Measurements from ENCODE around the gene RNPS1. TPM values are rescaled to one million over a fixed set of nuclear protein-coding genes. Genes with fewer than 3 reads are reported as not detected.

The RNPS1 gene
- polyA plus RNA-seq, 1 of the 3 experiments (the other 2 are of a cell fraction) = 277 TPM

DNA sequence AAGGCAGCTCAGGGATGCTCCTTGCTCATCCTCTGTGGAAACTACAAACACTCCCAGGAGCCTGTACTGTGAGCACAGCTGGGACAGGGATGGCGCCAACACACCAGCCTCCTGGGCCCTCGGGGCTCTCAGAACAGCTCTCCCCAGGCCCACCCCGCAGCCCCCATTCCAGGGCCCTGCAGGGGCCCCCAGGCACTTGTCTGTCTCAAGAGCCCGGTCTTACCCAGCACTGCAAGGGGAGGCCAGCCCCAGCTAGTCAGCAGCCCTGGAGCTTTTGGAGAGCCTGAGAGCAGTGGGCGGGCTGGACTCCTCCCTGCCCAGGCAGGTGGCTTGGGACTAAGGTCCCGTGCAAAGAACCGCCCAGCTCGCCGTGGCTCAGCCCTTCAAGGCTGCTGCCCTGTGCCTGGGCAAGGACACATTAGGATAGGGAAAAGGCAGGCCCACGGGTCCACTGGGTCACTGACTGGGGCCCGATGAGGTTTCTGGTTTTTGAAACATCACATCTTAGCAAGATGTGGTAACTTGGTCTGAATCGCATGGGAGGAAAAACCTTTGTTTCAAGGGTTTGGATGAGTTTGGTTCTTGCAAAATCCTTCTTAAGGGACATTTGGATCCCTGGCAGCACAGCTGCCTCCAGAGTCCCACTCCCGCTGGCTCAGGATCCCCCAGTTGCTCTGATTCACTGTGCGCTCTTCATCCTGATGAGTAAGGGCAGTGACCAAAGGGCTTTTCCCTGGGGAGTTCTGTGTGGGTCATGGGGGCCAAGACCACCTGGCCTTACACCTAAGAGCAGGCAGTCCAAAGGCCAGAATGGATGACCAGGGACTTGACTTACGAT, 28.9 kb downstream of the RNPS1 start:
- TF ChIP-seq JUND (IDR thresholded peaks at IDR 0.05) (peak; percentile 7; the same call in 1 of the 2 replicates), POLR2AphosphoS5 (IDR thresholded peaks at IDR 0.05; ENCODE audit: low read depth, low read length) (0 out of 2 replicates have a peak, but pooled peaks have one; percentile 3)
- TF ChIP-seq, protein P1, sequence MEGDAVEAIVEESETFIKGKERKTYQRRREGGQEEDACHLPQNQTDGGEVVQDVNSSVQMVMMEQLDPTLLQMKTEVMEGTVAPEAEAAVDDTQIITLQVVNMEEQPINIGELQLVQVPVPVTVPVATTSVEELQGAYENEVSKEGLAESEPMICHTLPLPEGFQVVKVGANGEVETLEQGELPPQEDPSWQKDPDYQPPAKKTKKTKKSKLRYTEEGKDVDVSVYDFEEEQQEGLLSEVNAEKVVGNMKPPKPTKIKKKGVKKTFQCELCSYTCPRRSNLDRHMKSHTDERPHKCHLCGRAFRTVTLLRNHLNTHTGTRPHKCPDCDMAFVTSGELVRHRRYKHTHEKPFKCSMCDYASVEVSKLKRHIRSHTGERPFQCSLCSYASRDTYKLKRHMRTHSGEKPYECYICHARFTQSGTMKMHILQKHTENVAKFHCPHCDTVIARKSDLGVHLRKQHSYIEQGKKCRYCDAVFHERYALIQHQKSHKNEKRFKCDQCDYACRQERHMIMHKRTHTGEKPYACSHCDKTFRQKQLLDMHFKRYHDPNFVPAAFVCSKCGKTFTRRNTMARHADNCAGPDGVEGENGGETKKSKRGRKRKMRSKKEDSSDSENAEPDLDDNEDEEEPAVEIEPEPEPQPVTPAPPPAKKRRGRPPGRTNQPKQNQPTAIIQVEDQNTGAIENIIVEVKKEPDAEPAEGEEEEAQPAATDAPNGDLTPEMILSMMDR (IDR thresholded peaks at IDR 0.05) = no peak
- Histone ChIP-seq H3K9me3 (no peaks in the 10 kb centered on the region), H3K27me3 (ENCODE audit: insufficient read depth) (no peaks in the 10 kb centered on the region), H3F3A (replicated peaks; ENCODE audit: insufficient read depth) (peaks cover 10% of the 10 kb centered on the region), H3K79me2 (ENCODE audit: insufficient read depth) (no peaks in the 10 kb centered on the region), H4K20me1 (ENCODE audit: insufficient read depth) (no peaks in the 10 kb centered on the region), H3K9ac (no peak overlapping the region), H3K36me3 (replicated peaks in 1 of 2; ENCODE audit: control insufficient read depth in 1 of 2, insufficient read depth in 2 of 2, low read length in 1 of 2) (peaks cover 8 to 32% of the 10 kb centered on the region in 2 experiments), H3K4me2 (no peak overlapping the region), H3K27ac (ENCODE audit: low read depth in 2 of 2, low read length in 1 of 2) (no peak overlapping the region), H3K4me1 (ENCODE audit: control insufficient read depth in 1 of 2, insufficient read depth in 2 of 2, low read depth in 1 of 2, low read length in 1 of 2) (peaks cover 0 to 3% of the 10 kb centered on the region in 2 experiments; a peak in 1 of 4 replicates), H2AFZ (ENCODE audit: low read depth) (no peak overlapping the region), H3K4me3 (ENCODE audit: low read depth in 2 of 2, low read length in 1 of 2) (no peak overlapping the region), H3K9me2 (no peaks in the 10 kb centered on the region)
- POLR2A ChIA-PET = interaction anchor here (1.0 to 1.9 kb wide), 2 partner anchors 8 to 12 kb away, joined by 3 to 5 read pairs; partner anchors contain the start of gene ECI1
- DNase-seq = peak; percentile 37
- 89% methylated on average over 7 of the region's 15 CpGs for WGBS (ENCODE audit: low lambda C conversion rate)
- CTCF ChIA-PET = interaction anchor here (0.9 to 1.2 kb wide), 2 partner anchors 13 to 236 kb away, joined by 5 read pairs; partner anchors contain the start of gene ECI1

DNA sequence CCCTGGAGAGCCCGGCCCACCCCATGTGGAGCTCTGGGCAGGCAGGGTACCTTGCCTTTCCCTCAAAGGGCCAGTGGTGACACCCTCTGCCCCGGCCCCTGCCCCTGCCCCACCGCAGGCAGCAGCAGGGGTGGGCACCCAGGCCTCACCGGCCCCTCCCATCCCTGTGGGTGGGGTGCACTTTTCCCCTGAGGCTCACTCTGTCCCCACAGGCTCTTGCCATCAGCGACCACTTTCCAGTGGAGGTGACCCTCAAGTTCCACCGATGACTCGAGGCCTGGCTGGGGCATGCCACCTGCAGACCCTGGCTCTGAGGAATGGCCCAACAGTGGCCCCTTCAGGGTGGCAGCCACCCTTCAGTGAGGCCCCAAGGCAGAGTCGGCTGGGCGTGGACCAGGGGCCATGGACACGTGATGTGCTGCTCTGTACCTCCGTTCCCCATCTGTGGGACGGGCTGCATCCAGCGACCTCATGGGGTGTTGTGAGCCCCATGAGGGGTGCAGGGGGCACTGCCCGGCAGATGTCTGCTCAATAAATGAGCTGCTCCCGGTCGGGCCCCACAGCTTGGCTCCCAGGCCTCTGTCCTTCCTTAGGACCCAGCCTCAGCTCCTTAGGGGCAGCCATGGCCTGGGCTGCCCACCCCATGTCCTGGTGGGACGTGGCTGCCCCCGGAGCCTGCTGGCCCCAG, 29.6 kb downstream of the RNPS1 start:
- Histone ChIP-seq H3K79me2 (ENCODE audit: insufficient read depth) (no peaks in the 10 kb centered on the region), H3K27ac (ENCODE audit: low read depth in 2 of 2, low read length in 1 of 2) (no peak overlapping the region), H3K9me2 (no peaks in the 10 kb centered on the region), H3K27me3 (ENCODE audit: insufficient read depth) (no peaks in the 10 kb centered on the region), H3K36me3 (replicated peaks in 1 of 2; ENCODE audit: control insufficient read depth in 1 of 2, insufficient read depth in 2 of 2, low read length in 1 of 2) (peaks cover 8 to 38% of the 10 kb centered on the region in 2 experiments), H3K4me1 (ENCODE audit: control insufficient read depth in 1 of 2, insufficient read depth in 2 of 2, low read depth in 1 of 2, low read length in 1 of 2) (peaks cover 0 to 3% of the 10 kb centered on the region in 2 experiments; a peak in 1 of 4 replicates), H3K4me2 (no peak overlapping the region), H3K9ac (no peak overlapping the region), H3K9me3 (no peaks in the 10 kb centered on the region), H2AFZ (ENCODE audit: low read depth) (no peak overlapping the region), H3F3A (replicated peaks; ENCODE audit: insufficient read depth) (peaks cover 10% of the 10 kb centered on the region), H4K20me1 (ENCODE audit: insufficient read depth) (no peaks in the 10 kb centered on the region), H3K4me3 (ENCODE audit: low read depth in 2 of 2, low read length in 1 of 2) (no peak overlapping the region)
- TF ChIP-seq POLR2AphosphoS5 (IDR thresholded peaks at IDR 0.05; ENCODE audit: low read depth, low read length) (peak; percentile 5; the same call in 1 of the 2 replicates), TEAD4 (IDR thresholded peaks at IDR 0.05; ENCODE audit: borderline replicate concordance, insufficient read depth) (no peak)
- CTCF ChIA-PET = interaction anchor here (0.9 to 1.2 kb wide), 2 partner anchors 13 to 235 kb away, joined by 5 read pairs; partner anchors contain the start of gene ECI1
- DNase-seq = peak; percentile 42
- WGBS (ENCODE audit: low lambda C conversion rate) = 88% methylated on average over 5 of the region's 18 CpGs
- POLR2A ChIA-PET = interaction anchor here (1.0 to 1.9 kb wide), 2 partner anchors 8 to 13 kb away, joined by 3 to 5 read pairs; partner anchors contain the start of gene ECI1

Measured in SK-N-SH (cell line).